HG03469 (cell line): Measurements from ENCODE around the gene PIGH.
"Not testable (repeated sequence)": the region's sequence is repeated elsewhere in the genome, so short reads cannot be mapped to it uniquely, and the experiment has no call there.

Experiments used
- ATAC-seq: cut with Tn5 transposase; IDR thresholded peaks from one replicate; pipeline ENCODE4 v1.9.1; 2021; ENCODE audit warnings: mild to moderate bottlenecking, moderate library complexity, moderate number of reproducible peaks; ENCODE audit not compliant: unreplicated experiment

The PIGH gene

GRCh38 chr14:67555518-67556090 lies 44.5 kb downstream of the PIGH start:
- ATAC-seq = no peak

GRCh38 chr14:67554341-67554740 lies 45.7 kb downstream of the PIGH start:
- ATAC-seq = no peak

- no peak for ATAC-seq
Measured at GRCh38 chr14:67553547-67553946, 46.5 kb downstream of the PIGH start.

DNA sequence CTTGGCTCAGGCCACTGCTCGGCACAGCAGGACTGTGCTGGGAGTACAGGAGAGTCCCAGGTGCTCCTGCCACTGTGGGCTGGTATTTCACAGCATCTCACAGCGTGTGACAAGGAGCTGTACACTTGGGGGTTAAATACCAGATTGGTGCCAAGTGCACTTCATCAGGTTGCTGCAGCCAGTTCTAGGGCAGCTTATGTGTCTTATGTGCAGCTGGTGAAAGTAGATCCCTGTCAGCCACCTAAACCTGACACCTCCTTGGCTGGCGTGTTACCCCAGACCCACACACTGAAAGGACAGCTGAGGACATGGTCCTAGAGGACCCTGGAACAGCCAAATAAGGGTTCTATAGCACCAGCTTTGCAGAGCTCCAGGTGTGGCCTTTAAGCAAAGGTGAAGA lies 48.1 kb downstream of the PIGH start:
- no peak for ATAC-seq

DNA sequence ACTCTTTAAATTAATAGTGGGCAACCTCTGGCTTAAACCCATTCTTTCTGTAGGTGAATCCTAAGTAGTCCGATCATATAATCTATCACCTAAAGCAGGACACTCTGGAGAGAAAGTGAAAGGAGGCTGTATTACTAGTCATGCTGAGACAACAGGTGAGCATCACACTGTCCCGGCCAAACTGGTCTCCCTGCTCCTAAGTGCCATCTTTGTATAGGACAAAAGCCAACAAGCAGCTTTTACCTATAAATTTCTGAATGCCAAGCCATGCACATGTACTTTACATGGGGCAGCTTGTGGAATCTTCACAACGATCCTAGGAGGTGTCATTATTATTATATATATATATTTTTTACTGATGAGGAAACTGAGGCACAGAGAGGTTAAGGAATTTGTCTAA lies 48.9 kb downstream of the PIGH start:
- no peak for ATAC-seq

- no peak for ATAC-seq
Measured at GRCh38 chr14:67549734-67550133, 50.3 kb downstream of the PIGH start.

DNA sequence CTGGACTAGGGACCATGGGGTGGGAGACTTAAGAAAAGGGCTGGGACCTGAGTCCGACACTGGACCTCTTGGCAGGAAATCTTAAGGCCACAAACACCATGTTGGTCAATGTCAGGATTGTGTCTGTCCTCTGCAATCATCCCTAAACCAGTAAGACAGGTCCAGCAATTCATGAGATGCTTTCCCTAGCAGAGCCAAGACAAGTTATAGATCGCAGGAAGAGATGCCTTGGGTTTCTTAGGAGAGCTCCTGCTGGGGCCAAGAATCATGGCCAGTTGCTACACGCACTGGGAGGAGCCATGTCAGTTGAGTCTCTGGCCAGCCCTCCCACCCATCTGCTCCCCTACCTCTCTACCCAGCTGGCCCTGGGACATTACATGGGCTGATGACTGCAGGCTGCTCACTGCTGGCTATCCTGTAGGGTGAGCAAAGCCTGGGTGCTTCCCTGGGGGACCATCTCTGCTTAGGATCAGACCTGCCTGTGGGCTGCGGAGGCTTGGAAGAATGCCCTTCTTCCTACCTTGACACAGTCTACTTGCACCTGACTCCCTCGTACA lies 52.8 kb downstream of the PIGH start:
- ATAC-seq = no peak

DNA sequence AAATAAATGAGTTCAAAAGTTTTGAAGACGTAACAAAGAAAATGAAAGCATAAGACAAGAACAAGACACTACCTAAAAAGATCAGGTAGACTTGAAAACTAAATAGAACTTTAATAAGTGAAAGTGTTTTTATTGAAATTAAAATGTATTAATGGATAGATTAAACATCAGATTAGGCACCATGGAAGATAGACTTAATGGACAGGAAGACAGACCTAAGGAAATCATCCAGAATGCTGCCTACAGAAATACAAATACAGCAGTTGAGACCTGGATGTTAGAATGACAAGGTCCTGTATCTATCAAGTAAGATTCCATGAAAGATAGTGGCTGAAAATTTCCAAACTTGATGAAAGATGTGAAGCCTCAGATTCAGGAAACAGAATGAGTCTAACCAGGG lies 55.5 kb downstream of the PIGH start:
- ATAC-seq = no peak

DNA sequence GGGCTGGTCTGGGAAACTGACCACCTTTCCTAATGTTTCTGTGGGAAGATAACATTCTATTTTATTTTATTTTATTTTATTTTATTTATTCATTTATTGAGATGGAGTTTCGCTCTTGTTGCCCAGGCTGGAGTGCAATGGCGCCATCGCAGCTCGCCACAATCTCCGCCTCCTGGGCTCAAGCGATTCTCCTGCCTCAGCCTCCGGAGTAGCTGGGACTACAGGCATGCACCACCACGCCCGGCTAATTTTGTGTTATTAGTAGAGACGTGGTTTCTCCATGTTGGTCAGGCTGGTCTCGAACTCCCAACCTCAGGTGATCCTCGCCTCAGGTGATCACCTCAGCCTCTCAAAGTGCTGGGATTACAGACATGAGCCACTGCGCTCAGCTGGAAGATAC lies 57.4 kb downstream of the PIGH start:
- not testable (repeated sequence) for ATAC-seq

- no peak for ATAC-seq
Measured at GRCh38 chr14:67541448-67542387, 58.4 kb downstream of the PIGH start.
